ENCODE measurements around the gene UFD1. TPM values are rescaled to one million over a fixed set of nuclear protein-coding genes. Genes with fewer than 3 reads are reported as not detected.
"Not testable (repeated sequence)": the region's sequence is repeated elsewhere in the genome, so short reads cannot be mapped to it uniquely, and the experiment has no call there.

Gene UFD1
- total RNA-seq, 1 donor from 2014 or later = 41.5 TPM

DNA sequence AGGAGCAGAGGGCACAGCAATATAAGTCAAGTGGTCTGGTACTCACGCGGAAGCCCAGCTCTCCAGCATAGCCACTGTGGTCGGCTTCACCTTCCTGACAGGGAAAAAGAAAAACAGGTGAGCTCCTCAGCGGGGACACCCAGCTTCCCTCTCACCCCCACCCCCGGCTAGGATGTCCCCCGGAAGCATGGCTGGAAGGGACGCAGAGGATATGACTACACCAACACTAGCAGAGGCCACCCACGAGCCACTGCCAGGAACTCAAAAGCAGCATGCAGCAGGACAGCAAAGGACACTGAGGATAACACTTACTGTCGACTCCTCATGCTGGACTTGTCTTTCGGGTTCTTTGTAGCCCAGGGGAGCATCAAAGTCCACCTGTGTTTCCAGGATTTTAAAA is 22.5 kb downstream of the UFD1 start:
- intact Hi-C loops (cut with DNase I) = no loop called here
- peak; percentile 35 for DNase-seq (ENCODE audit: low spot score)
- no peak for ATAC-seq

DNA sequence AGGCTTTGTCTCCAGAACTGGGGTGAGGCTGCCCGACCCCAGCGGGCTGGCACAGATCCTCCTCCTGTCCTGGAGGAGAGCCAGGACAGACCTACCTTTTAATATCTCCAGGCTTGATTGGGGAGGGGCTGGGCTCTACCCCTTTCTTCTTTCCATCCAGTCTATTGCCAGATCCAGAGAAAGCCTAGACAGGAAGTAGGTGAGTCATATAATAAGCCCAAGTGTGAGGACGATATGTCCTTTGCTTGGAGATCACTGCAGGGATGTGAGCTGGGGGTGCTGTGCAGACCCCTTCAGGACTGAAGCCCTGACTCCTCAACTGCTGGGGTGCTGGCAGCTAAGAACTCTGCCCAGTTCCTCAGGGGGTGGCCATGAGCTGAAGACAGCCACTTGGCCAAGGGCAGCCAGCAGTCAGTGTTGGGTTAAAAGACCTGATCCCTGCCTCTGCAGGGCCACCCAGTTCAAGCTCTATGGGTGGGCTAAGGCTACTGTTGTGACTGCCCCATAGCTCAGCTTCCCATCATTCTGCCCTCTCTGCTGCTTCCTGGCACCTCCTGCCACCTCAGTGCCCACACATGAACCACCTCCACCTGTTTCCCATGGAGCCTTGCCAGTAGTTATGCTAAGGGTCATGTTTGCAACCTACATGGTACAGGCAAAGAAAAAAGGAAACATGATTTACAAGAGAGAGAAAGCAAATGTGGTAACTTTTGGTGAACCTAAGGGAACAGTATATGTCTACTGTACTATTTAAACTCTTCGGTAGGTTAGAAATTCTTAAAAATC is 23.2 kb downstream of the UFD1 start:
- DNase-seq (ENCODE audit: low spot score) = peak; percentile 26
- ATAC-seq = no peak
- intact Hi-C loops (cut with DNase I) = no loop called here

DNA sequence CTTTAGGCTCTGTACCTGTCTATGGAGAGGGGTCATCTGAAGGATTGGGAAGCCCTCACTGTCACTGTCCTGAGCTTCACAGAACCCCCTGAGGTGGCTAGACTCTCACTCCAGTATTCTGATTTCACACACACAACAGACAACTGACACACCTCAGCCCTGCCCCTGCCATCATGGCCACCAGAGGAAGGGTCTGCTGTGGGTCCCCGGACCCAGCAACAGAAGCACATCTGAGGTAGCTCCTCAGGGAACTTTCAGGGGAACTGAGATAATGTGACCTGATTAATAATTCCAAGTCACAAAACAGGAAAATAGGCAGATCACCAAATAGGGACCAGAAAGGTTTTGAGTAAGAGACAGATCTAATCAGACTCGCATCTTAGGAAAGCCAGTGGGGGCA is 24.0 kb downstream of the UFD1 start:
- ATAC-seq (no peak), DNase-seq (ENCODE audit: low spot score) (peak; percentile 5)
- intact Hi-C loops (cut with DNase I) = no loop called here

DNA sequence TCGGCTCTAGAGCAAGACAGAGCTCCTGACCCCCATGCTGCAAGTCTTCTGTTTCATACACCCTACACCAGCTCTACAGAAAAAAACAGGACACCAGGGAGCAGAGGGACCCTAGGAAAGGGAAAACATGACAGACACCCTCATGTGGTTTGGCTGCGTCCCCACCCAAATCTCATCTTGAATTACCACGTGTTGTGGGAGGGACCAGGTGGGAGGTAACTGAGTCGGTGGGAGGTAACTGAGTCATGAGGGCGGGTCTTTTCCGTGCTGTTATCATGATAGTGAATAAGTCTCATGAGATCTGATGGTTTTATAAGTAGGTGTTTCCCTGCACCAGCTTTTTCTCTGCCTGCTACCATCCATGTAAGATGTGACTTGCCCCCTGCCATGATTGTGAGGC is 24.8 kb downstream of the UFD1 start:
- ATAC-seq (no peak), DNase-seq (ENCODE audit: low spot score) (no peak)
- intact Hi-C loops (cut with DNase I) = no loop called here

DNA sequence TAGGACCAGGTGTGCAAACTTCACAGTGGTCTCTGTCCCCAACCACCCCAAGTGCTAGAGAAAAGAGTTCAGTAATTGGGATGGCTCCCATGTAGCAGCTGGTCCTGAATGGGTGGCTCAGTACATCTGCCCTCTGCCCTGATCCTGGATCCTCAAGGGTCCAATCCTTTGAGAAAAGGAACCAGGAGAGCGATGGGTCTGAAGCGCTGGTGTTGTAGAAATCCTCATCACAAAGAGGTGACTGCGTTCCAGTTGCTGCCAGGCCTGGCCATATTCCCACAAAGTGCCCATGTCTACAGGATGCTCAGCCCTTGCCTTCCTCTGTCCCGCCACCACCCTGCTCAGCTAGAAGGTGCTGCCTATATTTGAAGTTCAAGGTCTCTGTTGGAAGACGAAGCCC is 25.3 kb downstream of the UFD1 start:
- DNase-seq (ENCODE audit: low spot score) (no peak), ATAC-seq (no peak)
- intact Hi-C loops (cut with DNase I) = no loop called here

DNA sequence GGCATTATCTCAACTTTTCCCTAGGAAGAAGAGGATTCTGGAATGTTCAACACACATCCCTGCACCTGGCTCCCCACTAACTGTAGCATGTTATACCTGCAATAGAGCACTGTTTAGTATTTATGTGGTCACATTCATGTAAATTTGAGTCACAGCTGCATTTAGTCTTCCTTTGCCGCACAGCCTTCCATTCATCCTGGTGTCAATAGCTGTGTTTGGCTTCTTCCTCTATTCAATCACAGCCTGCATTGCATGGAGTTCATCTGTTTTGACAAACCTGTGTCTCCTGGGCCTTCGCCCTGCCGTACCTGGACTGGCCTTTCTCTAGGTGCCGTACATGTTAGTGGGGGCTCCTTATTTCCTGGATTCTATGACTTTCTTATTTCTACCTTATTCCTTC is 27.4 kb downstream of the UFD1 start:
- ATAC-seq (no peak), DNase-seq (ENCODE audit: low spot score) (no peak)
- intact Hi-C loops (cut with DNase I) = no loop called here

DNA sequence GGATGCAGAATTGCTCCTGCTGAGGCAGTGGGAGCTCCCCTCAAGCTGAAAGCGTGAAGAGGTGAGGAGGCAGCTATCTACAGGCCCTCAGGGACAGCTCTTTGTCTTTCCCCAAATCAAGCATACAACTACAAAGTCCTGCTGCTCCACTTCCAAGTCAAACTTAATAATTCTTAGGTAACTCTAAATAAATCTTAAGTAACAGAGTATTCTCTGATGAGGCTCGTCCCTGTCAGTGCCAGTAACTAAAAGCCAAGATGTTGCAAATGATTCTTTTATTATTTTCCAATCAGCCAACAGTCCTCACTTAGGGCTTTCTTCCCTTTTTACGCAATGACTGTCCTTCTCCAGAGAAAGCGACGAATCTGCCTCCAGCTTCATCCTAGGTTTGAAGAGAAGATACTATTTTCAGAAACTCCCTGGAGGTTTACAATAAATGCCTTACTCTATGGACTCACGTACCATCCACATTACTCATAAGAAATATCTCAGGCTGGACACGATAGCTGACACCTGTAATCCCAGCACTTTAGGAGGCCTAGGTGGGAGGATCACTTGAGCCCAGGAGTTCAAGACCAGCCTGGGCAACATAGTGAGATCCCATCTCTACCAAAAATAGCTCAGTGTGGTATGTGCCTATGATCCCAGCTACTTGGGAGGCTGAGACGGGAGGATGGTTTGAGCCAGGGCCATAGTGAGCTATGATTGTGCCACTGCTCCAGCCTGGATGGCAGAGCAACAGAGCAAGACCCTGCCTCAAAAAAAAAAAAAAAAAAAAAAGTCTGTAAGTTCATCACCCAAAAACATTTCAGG is 28.4 kb downstream of the UFD1 start:
- intact Hi-C loops (cut with DNase I) = no loop called here
- ATAC-seq (no peak), DNase-seq (ENCODE audit: low spot score) (no peak)

DNA sequence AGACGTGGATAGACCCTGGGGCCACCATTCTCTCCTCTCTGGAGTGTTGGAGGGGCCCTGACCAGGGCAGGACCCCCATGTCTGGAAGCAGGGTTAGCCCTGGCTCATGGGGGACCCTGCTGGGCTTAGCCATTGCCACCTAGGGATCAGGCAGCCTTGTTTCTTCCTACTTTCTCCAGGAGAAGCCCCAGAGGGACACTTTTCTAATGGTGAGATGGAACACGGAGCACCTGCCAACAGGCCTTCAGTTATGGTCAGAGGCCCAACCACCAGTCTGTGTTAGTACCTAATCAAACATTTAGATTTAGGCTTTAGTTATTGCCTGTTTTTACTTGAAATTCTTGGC is 29.6 kb downstream of the UFD1 start:
- DNase-seq (ENCODE audit: low spot score) (no peak), ATAC-seq (no peak)
- intact Hi-C loops (cut with DNase I) = no loop called here

DNA sequence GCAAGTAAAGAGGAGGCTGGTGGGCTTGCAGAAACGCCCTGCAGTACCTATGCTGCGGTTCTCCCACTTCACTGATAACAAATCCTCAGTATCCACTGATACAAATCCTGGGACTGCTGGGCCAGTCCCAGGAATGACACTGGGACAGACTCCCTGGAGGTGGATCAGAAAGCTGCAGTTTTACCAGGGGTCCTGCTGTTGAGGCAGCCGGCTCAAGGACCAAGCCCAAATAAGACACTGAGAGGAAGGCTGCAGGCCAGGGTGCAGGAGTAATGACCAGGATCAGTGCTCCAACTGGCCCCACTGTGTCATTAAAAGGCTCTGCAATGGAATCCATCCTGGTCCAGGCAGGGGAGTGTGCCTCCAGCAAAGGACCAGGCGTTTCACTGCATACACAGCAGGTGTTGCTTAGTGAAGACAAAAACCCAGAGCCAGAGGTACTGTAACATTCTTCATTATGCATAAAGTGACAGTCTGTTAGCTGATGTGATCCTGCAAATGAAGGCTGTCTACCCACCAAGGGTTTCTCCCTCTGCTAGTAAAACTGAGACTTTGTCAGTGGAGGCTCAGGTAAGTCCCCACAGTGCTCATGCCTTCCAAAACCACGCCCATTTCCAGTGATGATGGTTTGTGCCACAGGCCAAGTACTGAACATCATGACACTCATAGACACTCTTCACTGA is 30.1 kb downstream of the UFD1 start:
- intact Hi-C loops (cut with DNase I) = no loop called here
- ATAC-seq (no peak), DNase-seq (ENCODE audit: low spot score) (no peak)

DNA sequence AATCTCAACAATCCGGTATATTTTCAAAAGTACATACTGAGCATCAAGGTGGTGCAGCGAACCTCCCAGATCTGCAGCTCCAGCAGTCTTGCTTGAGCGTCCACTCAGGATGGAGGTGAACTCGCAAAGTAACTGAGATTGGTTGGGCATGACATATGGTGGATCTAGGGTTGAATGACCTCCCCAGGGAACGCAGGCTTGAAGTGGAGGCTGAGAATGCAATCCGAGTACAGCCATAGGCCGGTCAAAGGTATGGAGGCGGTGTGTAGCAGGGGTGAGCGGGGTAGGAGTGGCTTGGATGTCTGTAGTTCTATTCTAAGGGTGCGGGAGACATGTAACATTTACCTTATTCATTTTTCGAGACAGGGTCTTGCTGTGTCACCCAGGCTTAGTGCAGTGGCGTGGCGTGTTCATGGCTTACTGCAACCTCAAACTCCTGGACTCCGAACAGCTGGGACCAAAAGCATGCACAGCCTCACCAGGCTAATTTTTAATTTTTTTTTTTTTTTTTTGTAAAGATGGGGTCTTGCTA is 30.9 kb downstream of the UFD1 start:
- DNase-seq (ENCODE audit: low spot score) (no peak), ATAC-seq (peak; percentile 47)
- intact Hi-C loops (cut with DNase I) = no loop called here

DNA sequence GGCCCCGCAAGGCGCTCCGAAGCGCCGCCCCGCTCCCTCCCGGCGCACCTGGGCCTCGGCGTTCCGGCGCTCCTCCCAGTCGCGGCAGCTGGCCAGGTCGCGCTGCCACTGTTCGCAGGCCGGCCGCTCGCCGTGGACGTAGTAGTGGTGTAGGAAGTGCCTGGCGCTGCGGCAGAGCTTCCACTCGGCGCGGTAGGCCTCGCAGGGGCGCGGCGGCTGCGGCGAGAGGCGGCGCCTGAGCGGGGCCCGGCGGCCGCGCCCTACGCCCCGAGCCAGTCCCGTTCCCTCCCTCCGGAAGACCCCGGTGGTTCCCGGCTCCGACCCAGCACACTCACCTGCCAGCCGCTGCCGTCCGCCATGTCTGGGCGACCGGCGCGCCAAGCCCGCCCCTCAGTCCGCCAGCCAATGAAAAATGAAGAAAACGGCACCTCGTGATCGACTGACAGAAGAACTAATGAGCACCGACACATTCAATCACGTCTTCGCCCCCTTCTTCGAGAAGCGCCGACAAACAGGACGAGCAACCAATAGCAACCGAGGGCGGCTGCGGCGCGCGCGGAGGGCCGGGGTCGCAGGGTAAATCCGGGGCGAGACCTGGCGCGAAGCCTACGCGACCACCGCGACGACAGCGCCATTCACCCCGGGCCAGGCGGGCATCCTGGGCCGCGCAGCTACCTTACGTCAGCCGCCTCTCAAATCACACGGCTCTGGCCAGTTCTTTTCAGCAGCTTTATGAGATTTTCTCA is 31.5 kb downstream of the UFD1 start, which contains the start of gene C22orf39:
Gene C22orf39, minus strand, starts transcription at position 382 of the 746 bp plus-strand sequence. Its CDS starts 23 bp downstream, at position 359.
- ATAC-seq = peak; percentile 97
- DNase-seq (ENCODE audit: low spot score) = peak; percentile 91
- intact Hi-C loops (cut with DNase I) = no loop called here

DNA sequence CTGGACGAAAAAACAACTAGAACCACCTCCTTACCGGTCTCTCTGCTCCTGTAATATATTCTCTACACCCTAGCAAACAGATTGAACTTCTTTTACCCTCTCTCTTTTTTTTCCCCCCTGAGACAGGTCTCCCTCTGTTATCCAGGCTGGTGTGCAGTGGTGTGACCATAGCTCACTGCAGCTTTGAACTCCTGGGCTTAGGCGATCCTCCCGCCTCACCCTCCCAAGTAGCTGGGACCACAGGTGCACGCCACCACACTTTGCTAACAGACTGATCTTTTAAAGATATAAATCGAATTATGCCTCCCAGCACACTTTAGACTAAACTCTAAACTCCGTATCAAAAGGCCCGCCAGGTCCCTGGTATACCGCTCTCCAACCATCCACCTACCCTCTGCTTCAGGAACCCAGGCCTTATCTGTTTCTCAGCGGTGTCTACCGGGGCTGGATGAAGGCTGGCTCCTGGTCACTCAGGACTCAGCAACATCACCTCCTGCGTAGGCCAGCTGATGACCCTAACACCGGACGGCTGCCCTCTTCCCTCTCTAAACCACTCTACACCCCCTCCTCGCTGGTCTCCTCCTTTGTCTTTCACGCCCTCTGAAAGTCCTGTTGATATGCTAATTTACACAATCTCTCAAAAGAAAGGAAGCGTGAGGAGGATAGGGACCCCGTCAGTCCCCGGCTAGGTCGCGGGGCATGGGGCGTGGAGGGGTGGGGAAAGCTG is 32.2 kb downstream of the UFD1 start:
- peak; percentile 6 for ATAC-seq
- intact Hi-C loops (cut with DNase I) = no loop called here

DNA sequence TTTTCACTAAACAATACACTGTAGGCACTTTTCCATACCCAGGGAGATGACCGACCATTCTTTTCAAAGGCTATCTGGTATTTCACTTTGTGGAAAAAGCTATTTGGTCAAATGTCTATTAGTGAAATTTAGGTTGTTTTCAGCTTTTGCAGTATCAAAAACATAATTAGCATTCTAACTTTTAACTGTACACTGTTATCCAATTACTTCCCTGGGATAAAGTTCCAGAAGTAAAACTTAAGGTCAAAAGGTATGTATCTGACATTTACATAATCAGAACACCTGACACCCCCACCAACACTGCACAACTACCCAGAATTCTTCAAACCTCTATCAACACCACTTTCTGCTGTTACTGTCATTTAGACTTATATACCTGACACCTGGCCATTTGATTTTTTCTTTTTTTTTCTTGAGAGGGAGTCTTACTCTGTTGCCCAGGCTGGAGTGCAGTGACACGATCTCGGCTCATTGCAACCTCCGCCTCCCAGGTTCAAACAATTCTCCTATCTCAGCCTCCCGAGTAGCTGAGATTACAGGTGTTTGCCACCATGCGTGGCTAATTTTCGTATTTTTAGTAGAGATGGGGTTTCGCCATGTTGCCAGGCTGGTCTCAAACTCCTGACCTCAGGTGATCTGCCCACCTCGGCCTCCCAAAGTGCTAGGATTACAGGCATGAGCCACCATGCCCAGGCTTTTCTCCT is 33.6 kb downstream of the UFD1 start:
- ATAC-seq; DNase-seq (ENCODE audit: low spot score); intact Hi-C loops (cut with DNase I): not testable (repeated sequence)

More for the DNA sequence above, 32.2 kb downstream of the UFD1 start:
- no peak for DNase-seq (ENCODE audit: low spot score)

DNA sequence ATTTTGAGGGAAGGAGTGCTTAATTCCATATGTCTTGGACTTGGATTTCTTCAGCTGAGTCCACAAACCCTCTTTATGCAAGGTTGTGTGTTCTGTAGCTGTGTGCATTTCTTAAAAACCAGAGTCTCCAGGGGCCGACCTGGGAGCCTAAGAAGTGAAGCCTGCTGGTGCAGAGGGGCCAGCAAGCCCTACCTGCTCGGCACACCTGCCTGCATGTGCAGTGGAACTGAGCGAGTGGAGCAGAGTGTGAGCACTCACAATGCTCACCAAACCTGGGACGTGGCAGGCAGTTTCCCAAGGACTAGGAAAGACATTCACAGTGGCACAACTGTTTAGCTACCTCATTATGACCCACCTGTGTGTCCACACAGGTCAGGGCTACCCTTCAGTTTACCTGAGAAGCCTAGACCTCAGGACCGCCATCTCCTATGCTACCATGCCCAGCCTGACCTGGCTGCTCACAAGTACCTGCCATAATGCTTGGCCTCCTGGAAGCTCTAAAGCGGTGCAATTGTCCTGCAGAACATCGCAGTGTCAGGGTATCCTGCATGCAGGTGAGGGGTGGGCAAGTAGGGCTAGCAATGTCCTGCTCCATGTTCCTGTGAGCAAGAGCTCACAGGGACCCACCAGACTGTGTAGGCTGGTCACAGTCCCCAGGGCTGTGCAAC is 35.3 kb downstream of the UFD1 start:
- intact Hi-C loops (cut with DNase I) = no loop called here
- no peak for ATAC-seq
- DNase-seq (ENCODE audit: low spot score) = no peak

DNA sequence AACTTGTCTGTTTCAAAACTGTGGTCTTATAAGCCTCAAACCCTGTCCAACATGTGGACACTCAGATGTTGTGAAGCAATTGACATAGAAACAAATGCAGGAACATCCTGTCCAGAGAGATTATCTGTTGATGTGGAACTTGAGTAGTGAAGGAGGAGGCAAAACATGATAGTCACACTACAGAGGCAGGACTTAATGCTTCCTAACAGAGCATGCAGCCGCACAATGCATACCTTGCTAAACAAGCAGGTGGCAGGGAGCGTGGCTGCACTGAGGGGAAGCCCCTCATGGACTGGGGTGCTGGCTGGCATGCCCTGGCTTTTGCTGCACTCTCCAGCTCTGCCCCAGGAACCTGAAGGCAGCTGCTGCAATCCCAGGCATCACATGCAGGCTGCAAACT is 36.8 kb downstream of the UFD1 start:
- no peak for ATAC-seq
- intact Hi-C loops (cut with DNase I) = no loop called here

DNA sequence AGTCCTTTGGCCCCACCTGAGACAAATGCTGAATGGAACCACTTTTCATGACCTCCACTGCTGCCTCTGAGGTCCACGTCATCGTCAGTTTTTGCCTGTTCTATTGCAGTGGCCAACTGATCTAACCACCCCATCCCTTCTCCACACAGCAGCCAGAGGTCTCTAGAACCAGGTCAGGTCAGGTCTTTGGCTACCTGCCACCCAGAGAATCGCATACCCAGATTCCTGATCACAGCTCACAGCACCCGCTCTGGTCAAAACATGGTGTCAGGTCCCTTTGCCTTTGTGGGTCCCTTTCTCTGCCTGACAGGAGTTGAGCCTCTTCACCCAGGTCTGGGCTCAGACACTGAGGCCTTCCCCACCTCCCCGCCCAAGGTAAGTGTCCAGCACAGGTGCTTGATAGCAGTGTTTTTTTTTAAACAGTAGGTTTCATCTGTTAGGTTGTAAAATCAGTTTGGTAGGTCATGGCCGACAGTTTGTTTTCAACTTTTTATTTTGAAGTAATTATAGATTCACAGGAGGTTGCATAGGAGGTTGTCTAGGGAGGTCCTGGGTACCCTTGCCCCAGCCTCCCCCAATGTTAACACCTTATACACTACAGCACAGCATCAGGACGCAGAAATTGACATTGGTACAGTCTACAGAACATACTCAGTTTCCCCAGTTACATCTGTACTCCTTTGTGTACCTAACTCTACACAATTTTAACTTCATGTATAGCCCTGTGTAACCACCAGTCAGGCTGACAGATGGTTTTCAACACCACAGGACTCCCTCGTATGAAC is 38.4 kb downstream of the UFD1 start:
- no peak for ATAC-seq
- DNase-seq (ENCODE audit: low spot score) = no peak
- intact Hi-C loops (cut with DNase I) = no loop called here

More for the DNA sequence above, 36.8 kb downstream of the UFD1 start:
- DNase-seq (ENCODE audit: low spot score) = no peak

All from sciatic nerve (tissue), 2 donors.